Middle frontal gyrus (tissue), 1 donor: ENCODE data around the gene ADAM11.

Experiments
- DNase-seq: peaks from one replicate; pipeline ENCODE4 v3.0.0-alpha.2; 2015; ENCODE audit warnings: low spot score; ENCODE audit errors: extremely low spot score

ADAM11 gene

GRCh38 chr17:44757045-44757917, 1.5 kb upstream of the ADAM11 start:
- no peak for DNase-seq

- no peak for DNase-seq
Observed at GRCh38 chr17:44757918-44758413, 822 bp upstream of the ADAM11 start.

GRCh38 chr17:44759086-44759915, 513 bp downstream of the ADAM11 start:
- DNase-seq, result no peak

GRCh38 chr17:44759916-44760243, 1.1 kb downstream of the ADAM11 start:
- no peak for DNase-seq

- DNase-seq, result no peak
Observed at GRCh38 chr17:44760474-44761308, 1.9 kb downstream of the ADAM11 start.

GRCh38 chr17:44761932-44762810, 3.4 kb downstream of the ADAM11 start:
- no peak for DNase-seq

GRCh38 chr17:44763170-44763569, 4.4 kb downstream of the ADAM11 start:
- no peak for DNase-seq

- DNase-seq, result no peak
Observed at GRCh38 chr17:44765965-44766364, 7.2 kb downstream of the ADAM11 start.

GRCh38 chr17:44766409-44767038, 7.7 kb downstream of the ADAM11 start:
- DNase-seq, result no peak

- no peak for DNase-seq
Observed at GRCh38 chr17:44767493-44767892, 8.7 kb downstream of the ADAM11 start.

- no peak for DNase-seq
Observed at GRCh38 chr17:44768505-44769142, 9.8 kb downstream of the ADAM11 start.

- DNase-seq, result no peak
Observed at GRCh38 chr17:44769230-44769629, 10.4 kb downstream of the ADAM11 start.

- DNase-seq, result no peak
Observed at GRCh38 chr17:44769647-44770084, 10.9 kb downstream of the ADAM11 start.

- DNase-seq, result no peak
Observed at GRCh38 chr17:44770166-44770925, 11.6 kb downstream of the ADAM11 start.

- DNase-seq, result no peak
Observed at GRCh38 chr17:44772308-44773045, 13.7 kb downstream of the ADAM11 start.

GRCh38 chr17:44773140-44773539, 14.4 kb downstream of the ADAM11 start:
- no peak for DNase-seq

- DNase-seq, result peak; percentile 77
Observed at GRCh38 chr17:44774271-44775135, 15.7 kb downstream of the ADAM11 start.
